PC-9 (cell line): ENCODE measurements around the gene RNF225. TPM values are rescaled to one million over a fixed set of nuclear protein-coding genes. Genes with fewer than 3 reads are reported as not detected.

Experiments
- BruUV-seq: library from RNA; stranded (reverse); fragments of 400-500 nt; replicated peaks from 2 replicates; lab custom pipeline; 2021; lab: Mats Ljungman, UMichigan
- CTCF ChIA-PET: fragments of 300-600 bp; sonication (Branson Sonifier 250); formaldehyde crosslinking; loops from one replicate; lab custom pipeline; 2022; ENCODE audit warnings: antibody characterized with exemption; lab: Charles Lee
- POLR2A ChIA-PET: fragments of 300-600 bp; sonication (Branson Sonifier 250); formaldehyde crosslinking; loops from one replicate; lab custom pipeline; 2022; ENCODE audit warnings: antibody characterized with exemption; ENCODE audit not compliant: unreplicated experiment; lab: Charles Lee
- DNase-seq, 2 experiments: peaks; one replicate each; pipeline versions ENCODE4 v3.0.0 to v3.0.0-alpha.2; 2015 to 2022; ENCODE audit warnings: mixed read lengths in 1 of 2
- H2AFZ ChIP-seq: fragments of 200-600 bp; sonication (generic); 2 replicates; pipeline ENCODE4 v1.8.1; 2017; ENCODE audit warnings: antibody characterized with exemption
- H3F3A ChIP-seq: fragments of 200-600 bp; sonication (generic); 2 replicates; pipeline ENCODE4 v1.8.1; 2017; ENCODE audit warnings: antibody characterized with exemption, mild to moderate bottlenecking, low read depth; ENCODE audit not compliant: insufficient read depth
- H3K27ac ChIP-seq: fragments of 200-600 bp; sonication (generic); 2 replicates; pipeline ENCODE4 v1.6.1; 2016; ENCODE audit warnings: mixed run types
- H3K27me3 ChIP-seq: fragments of 200-600 bp; sonication (generic); 2 replicates; pipeline ENCODE4 v1.6.1; 2016; ENCODE audit warnings: low read depth, mixed run types; ENCODE audit not compliant: insufficient read depth
- H3K36me3 ChIP-seq: fragments of 200-600 bp; sonication (generic); 2 replicates; pipeline ENCODE4 v1.6.1; 2016; ENCODE audit warnings: low read depth, mixed run types
- H3K4me1 ChIP-seq: fragments of 200-600 bp; sonication (generic); replicated peaks from 2 replicates; pipeline ENCODE4 v1.6.1; 2016; ENCODE audit warnings: mixed run types; ENCODE audit not compliant: insufficient read depth
- H3K4me2 ChIP-seq: fragments of 200-600 bp; sonication (generic); 2 replicates; pipeline ENCODE4 v1.6.1; 2017; ENCODE audit warnings: mixed run types
- H3K4me3 ChIP-seq: fragments of 200-600 bp; sonication (generic); 2 replicates; pipeline ENCODE4 v1.6.1; 2016; ENCODE audit warnings: mixed run types
- H3K79me2 ChIP-seq: fragments of 200-600 bp; sonication (generic); 2 replicates; pipeline ENCODE4 v1.6.1; 2017; ENCODE audit warnings: low read depth, mixed run types
- H3K9me2 ChIP-seq: fragments of 200-600 bp; sonication (generic); 2 replicates; pipeline ENCODE4 v1.8.1; 2017; ENCODE audit warnings: mild to moderate bottlenecking; ENCODE audit not compliant: insufficient read depth
- H3K9me3 ChIP-seq: fragments of 200-600 bp; sonication (generic); 2 replicates; pipeline ENCODE4 v1.8.1; 2016; ENCODE audit warnings: low read depth; ENCODE audit not compliant: insufficient read depth
- H4K20me1 ChIP-seq: fragments of 200-600 bp; sonication (generic); 2 replicates; pipeline ENCODE4 v1.8.1; 2017; ENCODE audit not compliant: insufficient read depth
- EZH2 ChIP-seq: fragments of 200-600 bp; sonication (generic); IDR thresholded peaks from 2 replicates; pipeline ENCODE4 v1.8.0; 2017; ENCODE audit warnings: antibody characterized with exemption, low read depth
- intact Hi-C: fragments of 100-400 bp; cut with micrococcal nuclease; formaldehyde crosslinking; loops from one replicate; pipeline ENCODE4 v1.10.0; 2022; ENCODE audit not compliant: unreplicated experiment
- total RNA-seq: library from RNA; stranded (reverse); gene quantifications from 2 replicates; pipeline ENCODE4 v1.2.3, GENCODE V29; 2021
- TF ChIP-seq, protein P1 (sequence below): fragments of 200-600 bp; sonication (generic); conservative IDR thresholded peaks from 2 replicates; pipeline ENCODE4 v1.6.1; 2017; ENCODE audit warnings: mixed run types, antibody characterized with exemption, mild to moderate bottlenecking, moderate library complexity

The RNF225 gene
- total RNA-seq, 1 experiment from 2014 or later: 0.61 TPM

DNA sequence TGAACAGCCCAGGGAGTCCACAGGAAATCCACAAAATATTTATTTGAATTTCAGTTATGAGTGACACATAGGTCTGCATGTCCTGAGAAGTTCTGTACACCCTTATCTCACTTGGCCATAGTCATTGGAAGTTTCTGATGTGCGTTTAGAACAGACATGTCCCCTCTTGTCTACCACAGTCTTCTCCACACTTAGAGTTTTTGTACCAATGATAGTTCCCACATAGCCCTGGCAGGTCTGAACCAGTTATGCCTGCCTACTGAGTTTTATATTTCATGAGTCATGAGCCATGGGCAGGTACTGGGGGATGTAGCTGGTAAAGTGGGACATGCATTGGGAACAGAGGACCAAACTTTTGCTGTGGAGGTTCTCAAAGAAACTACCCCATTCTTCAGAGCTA is 33.2 kb downstream of the RNF225 start:
- H3K4me1 ChIP-seq: no peaks in the 10 kb centered on the region
- no peak overlapping the region for H3K27ac ChIP-seq

DNA sequence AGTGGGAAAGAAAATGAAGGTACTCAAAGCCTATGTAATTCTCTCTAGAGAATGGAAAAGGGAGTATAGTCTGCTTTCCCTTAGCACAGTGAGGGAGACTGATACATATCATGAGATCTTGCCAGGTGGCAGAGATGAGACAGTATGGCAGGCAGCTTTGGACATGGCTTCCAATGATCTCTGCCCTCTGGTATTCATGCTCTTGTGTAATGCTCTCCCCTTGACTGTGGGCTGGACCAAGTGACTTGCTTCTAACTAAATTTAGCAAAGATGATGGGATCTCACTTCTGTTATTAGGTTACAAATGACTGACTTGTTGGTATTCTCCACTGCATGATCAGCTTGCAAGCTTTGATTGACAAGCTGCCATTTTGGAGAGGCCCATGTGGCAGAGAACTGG is 34.3 kb downstream of the RNF225 start:
- no peak for DNase-seq
- intact Hi-C loops: no loop called here
- TF ChIP-seq, protein P1, sequence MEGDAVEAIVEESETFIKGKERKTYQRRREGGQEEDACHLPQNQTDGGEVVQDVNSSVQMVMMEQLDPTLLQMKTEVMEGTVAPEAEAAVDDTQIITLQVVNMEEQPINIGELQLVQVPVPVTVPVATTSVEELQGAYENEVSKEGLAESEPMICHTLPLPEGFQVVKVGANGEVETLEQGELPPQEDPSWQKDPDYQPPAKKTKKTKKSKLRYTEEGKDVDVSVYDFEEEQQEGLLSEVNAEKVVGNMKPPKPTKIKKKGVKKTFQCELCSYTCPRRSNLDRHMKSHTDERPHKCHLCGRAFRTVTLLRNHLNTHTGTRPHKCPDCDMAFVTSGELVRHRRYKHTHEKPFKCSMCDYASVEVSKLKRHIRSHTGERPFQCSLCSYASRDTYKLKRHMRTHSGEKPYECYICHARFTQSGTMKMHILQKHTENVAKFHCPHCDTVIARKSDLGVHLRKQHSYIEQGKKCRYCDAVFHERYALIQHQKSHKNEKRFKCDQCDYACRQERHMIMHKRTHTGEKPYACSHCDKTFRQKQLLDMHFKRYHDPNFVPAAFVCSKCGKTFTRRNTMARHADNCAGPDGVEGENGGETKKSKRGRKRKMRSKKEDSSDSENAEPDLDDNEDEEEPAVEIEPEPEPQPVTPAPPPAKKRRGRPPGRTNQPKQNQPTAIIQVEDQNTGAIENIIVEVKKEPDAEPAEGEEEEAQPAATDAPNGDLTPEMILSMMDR: no peak
- no peak for TF ChIP-seq EZH2
- Histone ChIP-seq H3K9me3 (peaks cover 10% of the 10 kb centered on the region; the same call in 1 of the 2 replicates), H3K4me3 (no peak overlapping the region), H3F3A (no peaks in the 10 kb centered on the region), H4K20me1 (no peaks in the 10 kb centered on the region), H3K4me2 (no peak overlapping the region), H3K27ac (no peak overlapping the region), H2AFZ (no peak overlapping the region), H3K36me3 (no peaks in the 10 kb centered on the region), H3K4me1 (no peaks in the 10 kb centered on the region), H3K9me2 (no peaks in the 10 kb centered on the region), H3K79me2 (no peaks in the 10 kb centered on the region), H3K27me3 (no peaks in the 10 kb centered on the region)
- no TSS peak for BruUV-seq
- ChIA-PET CTCF (no interaction called here), POLR2A (no interaction called here)

More for the DNA sequence above, 33.2 kb downstream of the RNF225 start:
- H3K27me3 ChIP-seq: no peaks in the 10 kb centered on the region
- H3K36me3 ChIP-seq: no peaks in the 10 kb centered on the region
- H3K79me2 ChIP-seq: no peaks in the 10 kb centered on the region
- DNase-seq: no peak
- intact Hi-C loops: no loop called here
- peaks cover 9% of the 10 kb centered on the region; the same call in 1 of the 2 replicates for H3K9me3 ChIP-seq
- BruUV-seq: no TSS peak
- no peaks in the 10 kb centered on the region for H3K9me2 ChIP-seq
- H3F3A ChIP-seq: no peaks in the 10 kb centered on the region
- H4K20me1 ChIP-seq: no peaks in the 10 kb centered on the region
- H3K4me3 ChIP-seq: no peak overlapping the region
- H2AFZ ChIP-seq: no peak overlapping the region
- TF ChIP-seq EZH2: no peak
- TF ChIP-seq, protein P1: no peak
- CTCF ChIA-PET: no interaction called here
- no peak overlapping the region for H3K4me2 ChIP-seq
- POLR2A ChIA-PET: no interaction called here

DNA sequence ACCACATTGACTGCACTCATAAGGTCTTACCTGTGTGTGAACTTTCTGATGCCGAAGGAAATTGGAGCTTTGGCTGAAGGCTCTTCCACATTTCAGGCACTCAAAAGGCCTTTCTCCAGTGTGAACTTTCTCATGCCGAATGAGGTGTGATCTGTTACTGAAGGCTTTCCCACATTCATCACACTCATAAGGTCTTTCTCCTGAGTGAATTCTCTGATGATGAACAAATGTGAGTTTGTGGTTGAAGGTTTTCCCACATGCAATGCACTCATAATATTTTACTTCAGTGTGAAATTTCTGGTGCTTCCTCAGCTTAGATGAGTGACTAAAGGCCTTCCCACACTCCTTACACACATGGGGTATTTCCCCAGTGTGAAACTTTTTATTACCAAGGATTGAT is 38.8 kb downstream of the RNF225 start:
- Histone ChIP-seq H3K27me3 (no peaks in the 10 kb centered on the region), H4K20me1 (no peaks in the 10 kb centered on the region), H2AFZ (no peak overlapping the region), H3K4me2 (no peak overlapping the region), H3K36me3 (no peaks in the 10 kb centered on the region), H3K9me3 (peaks cover 11% of the 10 kb centered on the region; the same call in 1 of the 2 replicates), H3F3A (no peaks in the 10 kb centered on the region), H3K4me1 (no peaks in the 10 kb centered on the region), H3K79me2 (no peaks in the 10 kb centered on the region), H3K4me3 (no peak overlapping the region), H3K9me2 (no peaks in the 10 kb centered on the region), H3K27ac (no peak overlapping the region)
- no peak for DNase-seq
- intact Hi-C loops: no loop called here
- BruUV-seq: no TSS peak
- CTCF ChIA-PET: no interaction called here
- POLR2A ChIA-PET: no interaction called here
- no peak for TF ChIP-seq EZH2
- TF ChIP-seq, protein P1: no peak
